ENCODE results near the gene KIF26B. TPM values are rescaled to one million over a fixed set of nuclear protein-coding genes. Genes with fewer than 3 reads are reported as not detected.

KIF26B gene
- total and polyA plus RNA-seq, 2 of the 4 experiments (the other 2 are of a cell fraction) = 0.53 to 0.54 TPM

DNA sequence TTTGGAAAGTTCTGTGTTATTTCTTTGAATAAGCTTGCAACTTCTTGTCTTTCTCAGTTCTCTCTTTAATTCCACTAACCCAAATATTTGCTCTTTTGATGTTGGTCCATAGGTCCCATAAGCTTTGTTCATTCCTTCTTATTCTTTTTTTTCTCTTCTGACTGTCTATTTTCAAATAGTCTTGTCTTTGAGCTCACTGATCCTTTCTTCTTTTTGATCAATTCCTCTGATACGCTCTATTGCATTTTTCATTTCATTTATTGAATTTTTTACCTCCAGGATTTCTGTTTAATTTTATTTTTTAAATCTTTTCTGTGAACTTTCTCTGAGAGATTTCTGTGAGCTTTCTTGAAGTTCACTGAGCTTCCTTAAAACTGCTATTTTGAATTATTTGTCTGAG is 486.6 kb downstream of the KIF26B start:
- ATAC-seq (ENCODE audit: low read depth) (no peak), DNase-seq (no peak)
- no peak overlapping the region for H3K4ac ChIP-seq (ENCODE audit: low read depth, low read length)
- no peak overlapping the region for H4K8ac ChIP-seq (ENCODE audit: low read depth in 2 of 2, low read length in 2 of 2)
- H2BK15ac ChIP-seq (ENCODE audit: low read depth, low read length) = no peak overlapping the region
- H3K4me3 ChIP-seq (ENCODE audit: insufficient read depth, low read depth, low read length) = no peak overlapping the region
- H3K23ac ChIP-seq (ENCODE audit: low read depth, low read length) = no peak overlapping the region
- in situ Hi-C loops (cut with MboI; ENCODE audit: low sequenced_read_pairs) = no loop called here
- H3K18ac ChIP-seq (ENCODE audit: low read depth, low read length) = no peak overlapping the region
- H3K27me3 ChIP-seq (ENCODE audit: control insufficient read depth, insufficient read depth, low read length) = no peaks in the 10 kb centered on the region
- CTCF ChIA-PET = no interaction called here
- no peaks in the 10 kb centered on the region for H4K20me1 ChIP-seq (ENCODE audit: insufficient read depth, low read length)
- BruUV-seq (replicated peaks) = no TSS peak
- intact Hi-C loops (cut with micrococcal nuclease) = no loop called here
- no peaks in the 10 kb centered on the region for H3K9me1 ChIP-seq (ENCODE audit: insufficient read depth, low read length)
- H2AK5ac ChIP-seq (ENCODE audit: low read depth, low read length) = no peak overlapping the region
- POLR2A ChIA-PET (ENCODE audit: unreplicated experiment) = no interaction called here
- no peak overlapping the region for H3K27ac ChIP-seq (ENCODE audit: insufficient read depth, low read length)
- H3K4me1 ChIP-seq (ENCODE audit: control insufficient read depth, insufficient read depth, low read length) = no peaks in the 10 kb centered on the region
- H2BK120ac ChIP-seq (ENCODE audit: low read depth, low read length) = no peak overlapping the region
- WGBS, 2 experiments (ENCODE audit: extremely low coverage in 2 of 2, insufficient read length in 1 of 2) = no CpG with 5 or more reads among the region's 1 CpG
- H3K4me2 ChIP-seq (ENCODE audit: low read depth, low read length) = no peak overlapping the region
- H3K36me3 ChIP-seq (ENCODE audit: control insufficient read depth, insufficient read depth, low read length) = 0 out of 2 replicates have a peak, but pooled peaks cover 5% of the 10 kb centered on the region
- H2BK20ac ChIP-seq (ENCODE audit: low read depth, low read length) = no peak overlapping the region
- H2AFZ ChIP-seq (replicated peaks; ENCODE audit: low read length, poor library complexity) = no peak overlapping the region
- H3K79me1 ChIP-seq (ENCODE audit: low read depth in 1 of 2, low read length in 2 of 2) = no peaks in the 10 kb centered on the region
- no peak overlapping the region for H3K14ac ChIP-seq (replicated peaks; ENCODE audit: low read depth, low read length)
- H4K91ac ChIP-seq (ENCODE audit: insufficient read depth, low read depth, low read length) = no peak overlapping the region
- H3K56ac ChIP-seq (ENCODE audit: extremely low read depth, insufficient read depth, low read length) = no peak overlapping the region
- H2BK5ac ChIP-seq (ENCODE audit: low read depth, low read length, poor library complexity, severe bottlenecking) = no peak overlapping the region
- peaks cover 13% of the 10 kb centered on the region for H3K9me3 ChIP-seq (ENCODE audit: control insufficient read depth, insufficient read depth, low read length)
- TF ChIP-seq RCOR1 (IDR thresholded peaks at IDR 0.05; ENCODE audit: insufficient replicate concordance, low read length) = no peak
- no peak for TF ChIP-seq MAZ (IDR thresholded peaks at IDR 0.05; ENCODE audit: borderline replicate concordance, low read depth, low read length)
- no peak for TF ChIP-seq NFE2L2 (IDR thresholded peaks at IDR 0.05; ENCODE audit: low read depth, low read length)
- no peak for TF ChIP-seq MXI1 (IDR thresholded peaks at IDR 0.05; ENCODE audit: borderline replicate concordance, low read depth, low read length)
- no peak for TF ChIP-seq RFX5 (IDR thresholded peaks at IDR 0.05; ENCODE audit: low read depth, low read length)
- TF ChIP-seq CEBPB (IDR thresholded peaks at IDR 0.05; ENCODE audit: low read depth, low read length) = no peak
- TF ChIP-seq SMC3 (IDR thresholded peaks at IDR 0.05; ENCODE audit: low read depth, low read length) = no peak
- no peak for TF ChIP-seq CHD1 (IDR thresholded peaks at IDR 0.05; ENCODE audit: low read depth, low read length)
- TF ChIP-seq FOS (IDR thresholded peaks at IDR 0.05; ENCODE audit: low read depth, low read length) = no peak
- no peak for TF ChIP-seq POLR2A (IDR thresholded peaks at IDR 0.05; ENCODE audit: low read depth, low read length)
- no peak overlapping the region for H3K9ac ChIP-seq (ENCODE audit: low read depth, low read length)
- no peak overlapping the region for H4K5ac ChIP-seq (ENCODE audit: low read depth, low read length)
- dilution Hi-C loops (cut with HindIII; ENCODE audit: low sequenced_read_pairs, unreplicated experiment) = no loop called here
- no peak overlapping the region for H2AK9ac ChIP-seq (replicated peaks; ENCODE audit: low read depth, low read length, poor library complexity)

Data from IMR-90 (cell line).